CD14-positive monocyte (primary cell): ENCODE results near the gene PDP2. TPM values are rescaled to one million over a fixed set of nuclear protein-coding genes. Genes with fewer than 3 reads are reported as not detected.

Experiments
- DNase-seq, 3 donors: peaks; one replicate each; pipeline ENCODE4 v3.0.0-alpha.2; 2011 to 2022
- H2AFZ ChIP-seq: 2 replicates; pipeline ENCODE4 v1.6.0; 2012; ENCODE audit warnings: mild to moderate bottlenecking, low read depth, low read length, inconsistent platforms; ENCODE audit not compliant: insufficient read depth, poor library complexity, severe bottlenecking
- H3K27ac ChIP-seq, 2 donors: 1 replicate in 1 of 2; 2 replicates in 1 of 2; pipeline ENCODE4 v1.5.1; 2012 to 2013; ENCODE audit warnings: low read length in 2 of 2, control low read depth in 1 of 2, inconsistent platforms in 1 of 2, low read depth in 1 of 2, mild to moderate bottlenecking in 1 of 2
- H3K27me3 ChIP-seq, 2 donors: one replicate each; pipeline versions ENCODE4 v1.6.0 to v1.6.1; 2011 to 2013; ENCODE audit warnings: low read length in 2 of 2; ENCODE audit not compliant: control insufficient read depth in 2 of 2, insufficient read depth in 2 of 2
- H3K36me3 ChIP-seq, 2 donors: replicated peaks in 1 of 2; 1 replicate in 1 of 2; 2 replicates in 1 of 2; pipeline versions ENCODE4 v1.5.1 to v1.6.1; 2012 to 2013; ENCODE audit warnings: low read length in 2 of 2, control low read depth in 1 of 2, inconsistent platforms in 1 of 2, mild to moderate bottlenecking in 1 of 2; ENCODE audit not compliant: insufficient read depth in 2 of 2, control insufficient read depth in 1 of 2
- H3K4me1 ChIP-seq, 2 donors: 1 replicate in 1 of 2; 2 replicates in 1 of 2; pipeline versions ENCODE4 v1.5.1 to v1.6.1; 2012 to 2013; ENCODE audit warnings: low read length in 2 of 2, control low read depth in 1 of 2, inconsistent platforms in 1 of 2, mild to moderate bottlenecking in 1 of 2, moderate library complexity in 1 of 2; ENCODE audit not compliant: insufficient read depth in 2 of 2, control insufficient read depth in 1 of 2
- H3K4me2 ChIP-seq: replicated peaks from 2 replicates; pipeline ENCODE3; 2012; ENCODE audit warnings: low read length, moderate library complexity, mild to moderate bottlenecking; ENCODE audit not compliant: poor library complexity, severe bottlenecking; ENCODE audit errors: extremely low read depth
- H3K4me3 ChIP-seq, 3 experiments: fragments of 200-600 bp in 1 of 3; sonication (generic) in 1 of 3; replicated peaks in 1 of 3; 1 replicate in 2 of 3; 2 replicates in 1 of 3; pipeline ENCODE4 v1.5.1; 2011 to 2013; ENCODE audit warnings: low read length in 3 of 3, mild to moderate bottlenecking in 3 of 3, control low read depth in 2 of 3, low read depth in 2 of 3, inconsistent platforms in 1 of 3, moderate library complexity in 1 of 3
- H3K79me2 ChIP-seq: 2 replicates; pipeline ENCODE4 v1.6.0; 2012; ENCODE audit warnings: mild to moderate bottlenecking, control low read depth, inconsistent platforms, low read length, moderate library complexity; ENCODE audit not compliant: insufficient read depth
- H3K9ac ChIP-seq: 2 replicates; pipeline ENCODE4 v1.6.0; 2017; ENCODE audit warnings: low read length, mild to moderate bottlenecking; ENCODE audit not compliant: insufficient read depth, poor library complexity, severe bottlenecking
- H3K9me3 ChIP-seq, 2 donors: replicated peaks in 1 of 2; 1 replicate in 1 of 2; 2 replicates in 1 of 2; pipeline versions ENCODE4 v1.5.1 to v1.6.1; 2012 to 2013; ENCODE audit warnings: low read length in 2 of 2, control low read depth in 1 of 2; ENCODE audit not compliant: control insufficient read depth in 1 of 2, insufficient read depth in 1 of 2
- H4K20me1 ChIP-seq: 2 replicates; pipeline ENCODE4 v1.6.0; 2012; ENCODE audit warnings: mild to moderate bottlenecking, low read length, control low read depth, moderate library complexity; ENCODE audit not compliant: insufficient read depth
- H3K27ac Mint-ChIP-seq, 7 donors: one replicate each; pipeline ENCODE4 v1.8.0; 2020; ENCODE audit warnings: mild to moderate bottlenecking in 7 of 7, mixed read lengths in 7 of 7, moderate library complexity in 6 of 7, inconsistent platforms in 2 of 7
- H3K27me3 Mint-ChIP-seq, 3 donors: one replicate each; pipeline ENCODE4 v1.8.0; 2021 to 2022; ENCODE audit warnings: low read depth in 3 of 3, mild to moderate bottlenecking in 3 of 3, mixed read lengths in 3 of 3, moderate library complexity in 3 of 3, inconsistent platforms in 1 of 3
- H3K36me3 Mint-ChIP-seq, 2 donors: one replicate each; pipeline ENCODE4 v1.8.0; 2020; ENCODE audit warnings: mixed read lengths in 2 of 2, inconsistent platforms in 1 of 2, mild to moderate bottlenecking in 1 of 2
- H3K4me1 Mint-ChIP-seq: one replicate; pipeline ENCODE4 v1.8.0; 2020; ENCODE audit warnings: mild to moderate bottlenecking, mixed read lengths
- H3K4me3 Mint-ChIP-seq, 2 donors: one replicate each; pipeline ENCODE4 v1.8.0; 2020; ENCODE audit warnings: mild to moderate bottlenecking in 2 of 2, mixed read lengths in 2 of 2, moderate library complexity in 1 of 2
- H3K9me3 Mint-ChIP-seq, 7 donors: one replicate each; pipeline ENCODE4 v1.8.0; 2020 to 2022; ENCODE audit warnings: mixed read lengths in 7 of 7, mild to moderate bottlenecking in 6 of 7, moderate library complexity in 6 of 7, inconsistent platforms in 2 of 7
- CTCF ChIP-seq: fragments of 200-600 bp; IDR thresholded peaks from one replicate; pipeline ENCODE4 v1.8.0; 2022; ENCODE audit warnings: antibody characterized with exemption, mild to moderate bottlenecking
- WGBS: methylation state at CpG from one replicate; pipeline ENCODE4 v1.1.5; 2013; ENCODE audit warnings: missing lambda C conversion rate; ENCODE audit not compliant: insufficient coverage; 5-methylcytosine and 5-hydroxymethylcytosine counted together
- intact Hi-C, 2 donors: fragments of 100-400 bp; cut with micrococcal nuclease; formaldehyde crosslinking; loops; one replicate each; pipeline versions ENCODE4 v1.15.0 to v1.15.1; 2023
- polyA plus RNA-seq, 3 donors: library from polyadenylated mRNA; depleted of rRNA in 1 of 3; unstranded in 2 of 3; stranded (reverse) in 1 of 3; fragments of 300-500 nt in 2 of 3; fragments of >200 nt in 1 of 3; fragmentation: Illumina TruSeq in 2 of 3; gene quantifications; 1 replicate in 2 of 3; 2 replicates in 1 of 3; pipeline ENCODE4 v1.2.3, GENCODE V29; 2012 to 2021

PDP2 gene
- polyA plus RNA-seq, 3 donors: 1.1 TPM; not detected in 2

DNA sequence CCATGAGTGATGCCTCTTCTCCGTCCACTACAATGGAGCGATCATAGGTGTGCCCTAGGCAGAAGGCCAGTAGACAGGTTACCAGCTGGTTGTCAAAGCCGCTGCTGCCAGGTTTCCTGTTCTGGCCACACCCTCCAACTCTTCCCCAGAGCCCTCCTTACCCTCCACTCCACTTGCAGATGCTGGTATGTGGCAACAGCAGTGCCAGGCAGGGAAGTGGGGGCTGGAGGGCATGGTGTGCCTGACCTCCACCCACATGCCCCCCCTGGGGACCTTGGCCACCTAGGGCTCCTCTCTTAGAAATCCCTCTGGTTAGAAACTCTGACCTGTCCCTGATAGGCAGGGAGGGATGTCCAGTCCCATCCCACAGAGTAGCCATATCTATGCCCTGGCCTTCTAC is 43.6 kb downstream of the PDP2 start:
- Histone ChIP-seq H3K36me3 (no peaks in the 10 kb centered on the region), H3K4me2 (no peak overlapping the region), H3K9ac (no peak overlapping the region), H3K27ac (no peak overlapping the region), H2AFZ (no peak overlapping the region), H3K27me3 (peaks cover 17 to 71% of the 10 kb centered on the region in 2 donors), H3K4me3 (no peak overlapping the region), H3K9me3 (peaks cover 0 to 6% of the 10 kb centered on the region in 2 donors), H3K79me2 (no peaks in the 10 kb centered on the region), H3K4me1 (peaks cover 20 to 24% of the 10 kb centered on the region in 2 donors), H4K20me1 (no peaks in the 10 kb centered on the region)
- intact Hi-C loops: loop anchor here in 1 of 2 donors (2.0 kb wide), 1 partner anchor 29 kb away; no protein-coding TSS in a partner anchor
- Mint-ChIP-seq H3K4me3 (peak overlapping the region in 1 of 2 donors; percentile 76), H3K9me3 (peaks cover 0 to 13% (median 9%) of the 10 kb centered on the region in 7 donors), H3K36me3 (peaks cover 12 to 13% of the 10 kb centered on the region in 2 donors), H3K4me1 (peaks cover 28% of the 10 kb centered on the region), H3K27me3 (peaks cover 58 to 81% (median 60%) of the 10 kb centered on the region in 3 donors), H3K27ac (no peak overlapping the region)
- WGBS: 60% methylated on average over 2 of the region's 3 CpGs
- TF ChIP-seq CTCF: no peak
- no peak for DNase-seq

DNA sequence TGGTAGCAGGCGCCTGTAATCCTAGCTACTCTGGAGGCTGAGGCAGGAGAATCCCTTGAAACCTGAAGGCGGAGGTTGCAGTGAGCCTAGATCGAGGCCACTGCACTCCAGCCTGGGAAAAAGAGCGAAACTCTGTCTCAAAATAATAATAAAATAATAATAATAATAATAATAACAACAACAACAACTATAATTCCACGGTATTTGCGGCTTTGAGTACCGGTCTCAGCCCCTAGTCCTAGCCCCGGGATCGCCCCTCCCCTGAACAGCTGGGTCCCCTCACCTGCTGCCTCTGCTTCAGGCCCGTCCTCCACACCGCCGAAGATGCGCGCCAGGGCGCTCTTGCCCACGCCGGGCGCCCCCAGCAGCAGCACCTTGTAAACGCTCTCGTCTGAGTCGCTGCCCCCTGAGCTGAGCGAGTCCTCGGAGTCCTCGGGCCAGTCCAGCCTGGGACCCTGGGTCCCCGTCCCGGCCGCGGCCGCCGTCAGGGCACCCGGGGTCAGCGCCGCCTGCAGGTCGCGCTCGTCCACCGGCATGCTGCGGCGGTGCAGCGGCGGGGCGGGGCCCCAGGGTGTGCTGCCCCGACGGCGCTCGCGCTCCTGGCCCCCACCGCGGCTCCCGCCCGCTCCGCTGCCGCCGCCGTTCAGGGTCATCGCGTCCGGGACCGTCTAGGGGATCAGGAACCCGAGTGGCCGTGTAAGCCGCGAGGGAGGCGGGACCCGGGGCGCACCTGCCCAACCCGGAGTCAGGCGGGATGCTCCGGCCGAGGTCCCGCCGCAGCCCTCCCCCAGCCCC is 44.4 kb downstream of the PDP2 start:
- no peak overlapping the region for H3K9ac ChIP-seq
- H3K27me3 ChIP-seq: peaks cover 17 to 67% of the 10 kb centered on the region in 2 donors
- H4K20me1 ChIP-seq: no peaks in the 10 kb centered on the region
- peak; percentile 27 to 46 (median 40) for DNase-seq
- H3K9me3 ChIP-seq: peaks cover 0 to 6% of the 10 kb centered on the region in 2 donors
- peaks cover 56 to 75% (median 58%) of the 10 kb centered on the region in 3 donors for H3K27me3 Mint-ChIP-seq
- peak overlapping the region; percentile 73 to 92 for H3K4me3 Mint-ChIP-seq
- peaks cover 13 to 16% of the 10 kb centered on the region in 2 donors for H3K36me3 Mint-ChIP-seq
- peaks cover 20 to 24% of the 10 kb centered on the region in 2 donors for H3K4me1 ChIP-seq
- intact Hi-C loops: loop anchor here in 1 of 2 donors (2.0 kb wide), 1 partner anchor 30 kb away; no protein-coding TSS in a partner anchor
- peak overlapping the region; percentile 66 for H3K4me2 ChIP-seq
- H2AFZ ChIP-seq: peak overlapping the region; percentile 48
- no peaks in the 10 kb centered on the region for H3K36me3 ChIP-seq
- 7% methylated on average over 69 of the region's 72 CpGs for WGBS
- H3K79me2 ChIP-seq: no peaks in the 10 kb centered on the region
- peak overlapping the region in 1 of 7 donors; percentile 49 for H3K27ac Mint-ChIP-seq
- peak; percentile 66 for TF ChIP-seq CTCF
- no peak overlapping the region for H3K27ac ChIP-seq
- H3K4me3 ChIP-seq: peak overlapping the region in 2 of 3 experiments; percentile 1 to 67
- peaks cover 28% of the 10 kb centered on the region for H3K4me1 Mint-ChIP-seq
- H3K9me3 Mint-ChIP-seq: peaks cover 0 to 13% (median 9%) of the 10 kb centered on the region in 7 donors
